ENCODE measurements around the gene CACNB3.

DNA sequence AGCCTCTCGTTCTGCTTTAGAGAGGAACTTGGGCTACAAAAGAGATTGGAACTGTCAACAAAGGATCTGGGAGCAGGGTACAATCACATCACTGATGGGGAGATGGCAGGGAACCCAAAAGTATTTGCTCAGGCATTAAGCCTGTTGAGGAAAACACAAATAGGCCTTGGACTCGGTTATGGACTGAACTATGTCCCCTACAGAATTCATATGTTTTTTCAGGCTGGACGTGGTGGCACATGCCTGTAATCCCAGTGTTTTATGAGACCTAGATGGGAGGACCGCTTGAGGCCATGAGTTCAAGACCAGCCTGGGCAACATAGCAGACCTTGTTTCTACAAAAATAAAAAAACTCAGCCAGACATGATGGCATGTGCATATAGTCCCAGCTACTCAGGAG lies 19.8 kb downstream of the CACNB3 start:
- TF ChIP-seq, protein P1, sequence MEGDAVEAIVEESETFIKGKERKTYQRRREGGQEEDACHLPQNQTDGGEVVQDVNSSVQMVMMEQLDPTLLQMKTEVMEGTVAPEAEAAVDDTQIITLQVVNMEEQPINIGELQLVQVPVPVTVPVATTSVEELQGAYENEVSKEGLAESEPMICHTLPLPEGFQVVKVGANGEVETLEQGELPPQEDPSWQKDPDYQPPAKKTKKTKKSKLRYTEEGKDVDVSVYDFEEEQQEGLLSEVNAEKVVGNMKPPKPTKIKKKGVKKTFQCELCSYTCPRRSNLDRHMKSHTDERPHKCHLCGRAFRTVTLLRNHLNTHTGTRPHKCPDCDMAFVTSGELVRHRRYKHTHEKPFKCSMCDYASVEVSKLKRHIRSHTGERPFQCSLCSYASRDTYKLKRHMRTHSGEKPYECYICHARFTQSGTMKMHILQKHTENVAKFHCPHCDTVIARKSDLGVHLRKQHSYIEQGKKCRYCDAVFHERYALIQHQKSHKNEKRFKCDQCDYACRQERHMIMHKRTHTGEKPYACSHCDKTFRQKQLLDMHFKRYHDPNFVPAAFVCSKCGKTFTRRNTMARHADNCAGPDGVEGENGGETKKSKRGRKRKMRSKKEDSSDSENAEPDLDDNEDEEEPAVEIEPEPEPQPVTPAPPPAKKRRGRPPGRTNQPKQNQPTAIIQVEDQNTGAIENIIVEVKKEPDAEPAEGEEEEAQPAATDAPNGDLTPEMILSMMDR (IDR thresholded peaks at IDR 0.05 in 4 of 5, conservative IDR thresholded peaks at IDR 0.05 in 1 of 5) = no peak
- TF ChIP-seq POLR2A (IDR thresholded peaks at IDR 0.05) = no peak
